RWPE1 (cell line): Measurements from ENCODE around the gene RMND5B.
"Not testable (repeated sequence)": the region's sequence is repeated elsewhere in the genome, so short reads cannot be mapped to it uniquely, and the experiment has no call there.

ENCODE experiments used
- CTCF ChIA-PET: fragments of 350-600 bp; sonication (Branson Sonifier 250); formaldehyde crosslinking; extraction: SDS; loops from one replicate; lab custom pipeline; 2021; lab: Yijun Ruan, JAX
- POLR2A ChIA-PET: fragments of 400-600 bp; formaldehyde crosslinking; extraction: SDS; loops from one replicate; lab custom pipeline; 2020; ENCODE audit warnings: antibody characterized with exemption; ENCODE audit not compliant: low non-redundant PET; lab: Yijun Ruan, JAX
- DNase-seq: peaks from one replicate; pipeline ENCODE4 v3.0.0; 2012; ENCODE audit warnings: low spot score
- H3K27ac ChIP-seq: fragments of 450-650 bp; 2 replicates; pipeline ENCODE4 v1.5.1; 2017
- CTCF ChIP-seq: fragments of 450-650 bp; conservative IDR thresholded peaks from 2 replicates; pipeline ENCODE4 v1.5.1; 2017; ENCODE audit warnings: low read depth, mild to moderate bottlenecking

The RMND5B gene

DNA sequence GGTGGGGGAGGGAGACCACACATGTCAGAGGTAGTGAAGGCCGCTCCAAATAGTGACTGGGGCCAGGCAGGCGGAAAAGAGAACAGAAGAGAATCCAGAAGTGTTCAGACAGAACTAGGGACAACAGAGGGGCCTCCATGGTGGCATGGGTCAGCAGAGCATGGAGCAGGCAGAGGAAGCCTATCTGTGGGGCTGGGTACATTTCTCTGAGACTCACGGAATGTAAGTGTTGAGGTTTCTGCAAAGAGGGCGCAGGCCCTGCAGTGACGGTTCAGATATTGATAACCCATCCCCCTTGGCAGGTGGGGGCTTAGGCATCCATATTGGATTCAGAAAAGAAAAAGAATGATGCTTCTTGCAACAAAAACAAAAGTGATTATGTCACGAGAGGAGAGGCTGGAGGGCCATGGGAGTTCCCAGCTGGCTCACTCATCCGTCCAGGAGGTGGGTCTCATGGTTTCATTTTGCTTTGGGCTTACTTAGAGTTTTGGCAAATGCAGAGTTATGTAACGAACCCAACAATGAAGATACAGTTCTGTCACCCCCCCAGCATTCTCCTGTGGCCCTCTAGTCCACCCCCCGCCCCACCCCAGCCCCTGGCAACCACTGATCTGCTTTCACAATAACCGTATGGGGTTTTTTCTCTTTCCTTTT, 5.4 kb upstream of the RMND5B start:
- CTCF ChIA-PET = no interaction called here
- H3K27ac ChIP-seq = no peak overlapping the region
- no peak for DNase-seq
- TF ChIP-seq CTCF = no peak
- POLR2A ChIA-PET = interaction anchor here (0.6 to 1.9 kb wide), 2 partner anchors 19 to 47 kb away, joined by 5 read pairs; no protein-coding TSS in a partner anchor

DNA sequence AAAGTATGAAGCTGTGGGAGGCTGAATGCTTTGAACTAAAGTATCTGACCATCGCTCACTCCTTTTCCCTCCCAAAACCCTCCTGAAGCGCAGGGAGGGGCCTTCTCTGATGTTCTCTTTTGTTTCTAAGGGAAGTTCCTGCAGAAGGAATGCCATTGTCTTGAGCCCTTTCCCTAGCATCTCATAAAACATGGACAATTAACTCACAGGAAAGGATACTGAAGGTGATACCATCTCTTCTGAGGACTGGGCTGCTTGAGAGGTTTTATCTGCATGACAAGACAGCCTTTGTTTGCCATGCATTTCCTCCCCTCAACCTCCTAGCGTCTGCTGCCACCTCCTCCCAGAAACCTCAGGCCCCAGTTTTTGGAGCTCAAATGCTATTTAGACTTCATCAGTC, 4.3 kb upstream of the RMND5B start:
- ChIA-PET CTCF (interaction anchor here (0.7 kb wide), 1 partner anchor 19 kb away, joined by 3 read pairs; no protein-coding TSS in a partner anchor), POLR2A (no interaction called here)
- TF ChIP-seq CTCF = no peak
- no peak for DNase-seq
- no peak overlapping the region for H3K27ac ChIP-seq

GRCh38 chr5:178127300-178128009, 3.4 kb upstream of the RMND5B start:
- DNase-seq, CTCF ChIA-PET, POLR2A ChIA-PET: not testable (repeated sequence)
- peak overlapping the region; percentile 28; the same call in 1 of the 2 replicates for H3K27ac ChIP-seq

DNA sequence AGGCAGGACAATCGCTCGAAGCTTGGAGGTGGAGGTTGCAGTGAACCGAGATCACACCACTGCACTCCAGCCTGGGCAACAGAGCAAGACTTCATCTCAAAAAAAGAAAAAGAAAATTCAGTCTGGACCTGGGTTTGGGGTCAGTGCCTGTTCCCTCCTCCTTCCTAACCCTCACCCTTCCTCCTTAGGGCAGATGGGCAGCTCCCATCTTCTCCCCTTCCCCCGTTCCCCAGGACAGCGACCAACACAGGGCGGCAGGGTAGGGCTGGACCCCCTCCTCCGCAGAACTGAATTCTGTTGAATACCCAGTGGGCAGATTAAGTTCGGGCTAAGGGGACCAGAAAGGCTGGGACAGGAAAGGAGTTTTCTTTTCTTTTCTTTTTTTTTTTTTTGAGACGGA, 1.5 kb upstream of the RMND5B start:
- no peak for DNase-seq
- ChIA-PET CTCF (interaction anchor here (0.6 to 0.7 kb wide), 2 partner anchors 51 to 73 kb away, joined by 3 read pairs; no protein-coding TSS in a partner anchor), POLR2A (interaction anchor here (0.7 to 0.9 kb wide), 2 partner anchors 11 to 17 kb away, joined by 3 to 6 read pairs; no protein-coding TSS in a partner anchor)
- H3K27ac ChIP-seq = peak overlapping the region; percentile 92
- TF ChIP-seq CTCF = no peak

DNA sequence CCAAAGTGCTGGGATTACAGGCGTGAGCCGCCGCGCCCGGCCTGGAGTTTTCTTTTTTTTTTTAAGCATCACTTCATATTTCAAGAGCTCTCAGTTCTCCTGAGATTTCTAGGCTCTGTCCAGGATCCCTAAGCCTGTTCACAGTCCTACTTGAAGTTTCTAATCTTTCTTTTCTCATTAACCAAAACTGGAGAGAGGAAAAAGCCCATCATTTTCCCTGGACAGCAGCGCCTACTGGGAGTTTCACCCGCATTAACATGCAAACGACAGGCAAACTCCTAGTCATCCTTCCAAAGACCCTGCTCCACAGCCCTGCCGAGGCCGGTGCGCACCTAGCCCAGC, 609 bp upstream of the RMND5B start:
- H3K27ac ChIP-seq = peak overlapping the region; percentile 92
- not testable (repeated sequence) for DNase-seq
- CTCF ChIA-PET = interaction anchor here (0.6 to 0.8 kb wide), 2 partner anchors 24 to 139 kb away, joined by 3 to 6 read pairs; partner anchors contain the start of gene NHP2
- POLR2A ChIA-PET = interaction anchor here (0.6 kb wide), 1 partner anchor 20 kb away, joined by 3 read pairs; no protein-coding TSS in a partner anchor

- ChIA-PET POLR2A (interaction anchor here (0.6 to 2.0 kb wide), 3 partner anchors 10 to 561 kb away, joined by 4 to 8 read pairs (median 4); no protein-coding TSS in a partner anchor), CTCF (interaction anchor here (0.6 to 1.2 kb wide), 4 partner anchors 13 to 959 kb away, joined by 3 to 6 read pairs (median 4); no protein-coding TSS in a partner anchor)
- no peak for DNase-seq
- peak overlapping the region; percentile 92 for H3K27ac ChIP-seq
- no peak for TF ChIP-seq CTCF
Measured at GRCh38 chr5:178131446-178131996, 707 bp downstream of the RMND5B start.

- no peak for TF ChIP-seq CTCF
- ChIA-PET CTCF (interaction anchor here (2.0 to 4.4 kb wide), 2 partner anchors 16 to 61 kb away, joined by 5 to 28 read pairs; no protein-coding TSS in a partner anchor), POLR2A (no interaction called here)
- H3K27ac ChIP-seq = no peak overlapping the region; the same call in 1 of the 2 replicates
- DNase-seq = no peak
Measured at GRCh38 chr5:178136990-178137389, 6.2 kb downstream of the RMND5B start.
